Spleen (tissue), 3 donors: ENCODE data around the gene B3GNT9.

Source experiments
- POLR2A ChIP-seq, 3 donors: fragments of 450-650 bp; IDR thresholded peaks; one replicate each; pipeline ENCODE4 v1.5.1; 2017; ENCODE audit warnings: antibody characterized with exemption in 3 of 3, mild to moderate bottlenecking in 1 of 3
- POLR2AphosphoS5 ChIP-seq, 3 donors: sonication (generic); formaldehyde crosslinking; IDR thresholded peaks; one replicate each; pipeline ENCODE4 v1.5.1; 2017; ENCODE audit warnings: antibody characterized with exemption in 3 of 3

DNA sequence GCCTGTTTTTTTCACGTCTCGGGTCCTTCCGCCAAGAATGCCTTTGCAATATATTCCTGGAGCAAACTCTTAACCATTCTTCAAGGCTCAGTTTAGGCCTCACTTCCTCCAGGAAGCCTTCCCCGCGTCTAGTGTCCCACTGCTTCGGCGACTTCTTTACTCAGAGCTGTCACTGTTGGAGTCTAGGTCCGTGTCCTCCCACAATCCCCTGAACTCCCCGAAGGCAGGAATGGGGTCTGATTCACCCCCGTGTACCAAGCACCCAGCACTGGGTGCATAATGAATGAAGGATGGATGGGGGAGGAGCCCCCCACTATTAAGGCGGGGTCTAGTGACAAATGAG is 32.5 kb upstream of the B3GNT9 start:
- TF ChIP-seq POLR2A (IDR thresholded peaks at IDR 0.05) (no peak), POLR2AphosphoS5 (IDR thresholded peaks at IDR 0.05) (no peak)
